Lower lobe of right lung (tissue), 2 donors: Measurements from ENCODE around the gene RHNO1. TPM values are rescaled to one million over a fixed set of nuclear protein-coding genes. Genes with fewer than 3 reads are reported as not detected.

Source experiments
- ATAC-seq, 2 donors: fragments of 200-7000 bp; cut with Tn5 transposase; one replicate each; pipeline ENCODE4 v1.9.1; 2020 to 2022; ENCODE audit warnings: mild to moderate bottlenecking in 2 of 2, moderate library complexity in 2 of 2
- DNase-seq: peaks from one replicate; pipeline ENCODE4 v3.0.0-alpha.2; 2020
- H3K27ac ChIP-seq: fragments of 200-600 bp; one replicate; pipeline ENCODE4 v1.8.0; 2022
- H3K27me3 ChIP-seq: fragments of 200-600 bp; one replicate; pipeline ENCODE4 v1.8.0; 2022; ENCODE audit warnings: low read depth
- H3K36me3 ChIP-seq: fragments of 200-600 bp; one replicate; pipeline ENCODE4 v1.8.0; 2022; ENCODE audit warnings: mild to moderate bottlenecking
- H3K4me1 ChIP-seq: fragments of 200-600 bp; one replicate; pipeline ENCODE4 v1.8.0; 2022
- H3K4me3 ChIP-seq: fragments of 200-600 bp; one replicate; pipeline ENCODE4 v1.8.0; 2022; ENCODE audit warnings: mild to moderate bottlenecking
- H3K9me3 ChIP-seq: fragments of 200-600 bp; one replicate; pipeline ENCODE4 v1.8.0; 2022
- intact Hi-C: fragments of 100-400 bp; cut with DNase I; formaldehyde crosslinking; loops from one replicate; pipeline ENCODE4 v1.11.0; 2022
- total RNA-seq: library from RNA; stranded (reverse); fragmentation: NEBNext Ultra II Directional; extraction: Animal tissue kit (Norgen Biotek cat#: 25700); gene quantifications from one replicate; pipeline ENCODE4 v1.2.1, GENCODE V29; 2021
- TF ChIP-seq, protein P1 (sequence below): fragments of 200-600 bp; IDR thresholded peaks from one replicate; pipeline ENCODE4 v1.8.0; 2022; ENCODE audit warnings: antibody characterized with exemption, mild to moderate bottlenecking
- donor health status: DM: no; HTN: yes; CAD: no; lungs with severe emphysema.

Gene RHNO1
- total RNA-seq, 1 donor from 2014 or later = 12.8 TPM

DNA sequence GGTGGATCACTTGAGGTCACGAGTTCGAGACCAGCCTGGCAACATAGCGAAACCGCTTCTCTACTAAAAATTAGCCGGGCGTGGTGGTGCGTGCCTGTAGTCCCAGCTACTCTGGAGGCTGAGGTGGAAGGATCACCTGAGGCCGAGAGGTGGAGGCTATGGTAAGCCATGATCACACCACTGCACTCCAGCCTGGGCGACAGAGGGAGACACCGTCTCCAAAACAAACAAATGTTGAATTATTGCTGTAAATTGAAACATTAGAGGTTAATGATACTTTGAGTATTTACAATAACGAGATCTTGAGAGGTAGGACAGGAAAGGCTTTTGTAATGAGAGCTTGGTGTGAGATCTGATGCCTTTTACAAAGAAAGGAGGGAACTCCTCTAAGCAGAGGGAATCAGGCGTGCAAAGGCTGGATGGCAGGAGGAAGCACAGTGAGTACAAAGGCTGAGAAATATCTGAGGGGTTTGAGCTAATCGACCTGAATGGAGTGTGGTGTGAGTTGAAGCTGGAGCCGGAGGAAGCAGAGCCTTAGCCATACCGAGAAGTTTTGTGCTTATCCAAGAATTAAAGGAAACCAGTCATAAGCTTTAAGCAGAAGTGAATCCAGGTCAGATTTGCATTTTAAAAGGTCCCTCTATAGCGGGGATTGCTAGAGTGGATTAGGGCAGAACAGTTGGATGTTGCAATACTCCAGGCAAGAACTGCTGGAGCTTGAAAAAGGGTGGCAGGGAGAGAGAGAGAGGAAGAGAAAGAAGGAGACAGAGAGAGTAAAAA is 1.1 kb downstream of the RHNO1 start:
- H3K27me3 ChIP-seq = no peaks in the 10 kb centered on the region
- intact Hi-C loops = no loop called here
- TF ChIP-seq, protein P1, sequence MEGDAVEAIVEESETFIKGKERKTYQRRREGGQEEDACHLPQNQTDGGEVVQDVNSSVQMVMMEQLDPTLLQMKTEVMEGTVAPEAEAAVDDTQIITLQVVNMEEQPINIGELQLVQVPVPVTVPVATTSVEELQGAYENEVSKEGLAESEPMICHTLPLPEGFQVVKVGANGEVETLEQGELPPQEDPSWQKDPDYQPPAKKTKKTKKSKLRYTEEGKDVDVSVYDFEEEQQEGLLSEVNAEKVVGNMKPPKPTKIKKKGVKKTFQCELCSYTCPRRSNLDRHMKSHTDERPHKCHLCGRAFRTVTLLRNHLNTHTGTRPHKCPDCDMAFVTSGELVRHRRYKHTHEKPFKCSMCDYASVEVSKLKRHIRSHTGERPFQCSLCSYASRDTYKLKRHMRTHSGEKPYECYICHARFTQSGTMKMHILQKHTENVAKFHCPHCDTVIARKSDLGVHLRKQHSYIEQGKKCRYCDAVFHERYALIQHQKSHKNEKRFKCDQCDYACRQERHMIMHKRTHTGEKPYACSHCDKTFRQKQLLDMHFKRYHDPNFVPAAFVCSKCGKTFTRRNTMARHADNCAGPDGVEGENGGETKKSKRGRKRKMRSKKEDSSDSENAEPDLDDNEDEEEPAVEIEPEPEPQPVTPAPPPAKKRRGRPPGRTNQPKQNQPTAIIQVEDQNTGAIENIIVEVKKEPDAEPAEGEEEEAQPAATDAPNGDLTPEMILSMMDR = no peak
- no peaks in the 10 kb centered on the region for H3K9me3 ChIP-seq
- no peak for DNase-seq
- peaks cover 26% of the 10 kb centered on the region for H3K4me1 ChIP-seq
- H3K36me3 ChIP-seq = peaks cover 5% of the 10 kb centered on the region
- peak; percentile 45 to 55 for ATAC-seq
- peak overlapping the region; percentile 95 for H3K4me3 ChIP-seq
- peak overlapping the region; percentile 95 for H3K27ac ChIP-seq

DNA sequence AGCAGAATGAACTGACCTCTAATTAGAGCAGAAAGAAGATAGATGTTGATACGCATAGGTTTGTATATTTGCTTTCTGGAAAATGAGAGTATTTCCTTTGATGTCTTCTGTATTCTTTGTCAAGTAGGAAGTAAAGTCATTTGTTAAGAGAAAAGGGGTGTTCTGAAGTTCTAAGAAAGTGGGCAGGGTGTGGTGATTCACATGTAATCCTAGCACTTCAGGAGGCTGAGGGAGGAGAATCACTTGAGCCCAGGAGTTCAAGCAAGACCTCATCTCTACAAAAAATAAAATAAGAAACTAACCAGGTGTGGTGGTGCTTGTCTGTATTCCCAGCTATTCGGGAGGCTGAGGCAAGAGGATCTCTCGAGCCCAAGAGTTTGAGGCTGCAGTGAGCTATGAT is 2.8 kb downstream of the RHNO1 start:
- no peak for ATAC-seq
- DNase-seq = no peak
- H3K4me3 ChIP-seq = no peak overlapping the region
- TF ChIP-seq, protein P1 = no peak
- H3K27ac ChIP-seq = no peak overlapping the region
- H3K36me3 ChIP-seq = peaks cover 5% of the 10 kb centered on the region
- intact Hi-C loops = no loop called here
- H3K27me3 ChIP-seq = no peaks in the 10 kb centered on the region
- H3K9me3 ChIP-seq = no peaks in the 10 kb centered on the region
- H3K4me1 ChIP-seq = peaks cover 26% of the 10 kb centered on the region

DNA sequence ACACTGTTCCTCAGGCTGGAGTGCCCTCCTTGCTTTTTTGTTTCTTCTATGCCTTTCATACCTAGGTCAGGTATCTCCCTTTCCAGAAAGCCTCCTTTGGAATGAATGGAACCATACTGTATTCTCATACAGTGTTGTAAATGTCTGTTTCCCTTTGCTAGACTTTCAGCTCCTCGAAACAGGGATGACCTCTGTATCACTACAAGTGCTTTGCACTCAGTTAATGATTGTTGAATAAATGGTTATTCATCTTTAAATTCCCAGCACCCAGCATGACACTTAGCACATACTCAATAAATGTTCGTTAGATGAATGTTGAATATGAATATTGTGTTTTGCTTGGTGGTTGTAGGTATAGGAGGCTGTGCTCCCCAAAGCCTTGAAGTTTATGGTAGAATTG is 7.8 kb downstream of the RHNO1 start:
- DNase-seq = no peak
- Histone ChIP-seq H3K4me1 (no peaks in the 10 kb centered on the region), H3K9me3 (no peaks in the 10 kb centered on the region), H3K36me3 (peaks cover 10% of the 10 kb centered on the region), H3K27ac (no peak overlapping the region), H3K4me3 (no peak overlapping the region), H3K27me3 (no peaks in the 10 kb centered on the region)
- TF ChIP-seq, protein P1 = no peak
- no peak for ATAC-seq
- intact Hi-C loops = no loop called here

DNA sequence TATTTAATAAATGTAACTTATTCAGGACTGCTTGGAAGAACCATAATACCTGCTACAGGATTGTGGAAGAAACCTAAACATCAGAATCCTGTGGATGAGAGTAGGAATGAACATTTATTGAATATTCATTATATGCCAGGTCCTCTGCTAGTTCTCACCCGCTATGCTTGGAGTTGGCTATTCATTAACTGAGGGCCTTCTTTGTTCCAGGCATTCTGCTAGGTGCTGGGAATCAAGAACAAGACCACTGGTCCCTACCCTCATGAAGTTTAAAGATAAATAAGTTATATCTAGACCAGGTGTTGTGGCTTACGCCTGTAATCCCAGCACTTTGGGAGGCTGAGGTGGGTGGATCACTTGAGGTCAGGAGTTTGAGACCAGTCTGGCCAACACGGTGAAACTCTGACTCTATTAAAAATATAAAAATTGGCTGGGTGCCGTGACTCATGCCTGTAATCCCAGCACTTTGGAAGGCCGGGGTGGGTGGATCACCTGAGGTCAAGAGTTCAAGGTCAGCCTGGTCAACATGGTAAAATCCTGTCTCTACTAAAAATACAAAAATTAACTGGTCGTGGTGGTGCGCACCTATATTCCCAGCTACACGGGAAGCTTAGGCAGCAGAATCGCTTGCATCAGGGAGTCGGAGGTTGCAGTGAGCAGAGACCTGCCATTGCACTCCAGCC is 9.9 kb downstream of the RHNO1 start:
- no peak overlapping the region for H3K4me3 ChIP-seq
- intact Hi-C loops = no loop called here
- ATAC-seq = no peak
- peaks cover 5% of the 10 kb centered on the region for H3K36me3 ChIP-seq
- TF ChIP-seq, protein P1 = no peak
- H3K4me1 ChIP-seq = peaks cover 7% of the 10 kb centered on the region
- DNase-seq = no peak
- no peaks in the 10 kb centered on the region for H3K9me3 ChIP-seq
- H3K27me3 ChIP-seq = no peaks in the 10 kb centered on the region
- H3K27ac ChIP-seq = no peak overlapping the region

DNA sequence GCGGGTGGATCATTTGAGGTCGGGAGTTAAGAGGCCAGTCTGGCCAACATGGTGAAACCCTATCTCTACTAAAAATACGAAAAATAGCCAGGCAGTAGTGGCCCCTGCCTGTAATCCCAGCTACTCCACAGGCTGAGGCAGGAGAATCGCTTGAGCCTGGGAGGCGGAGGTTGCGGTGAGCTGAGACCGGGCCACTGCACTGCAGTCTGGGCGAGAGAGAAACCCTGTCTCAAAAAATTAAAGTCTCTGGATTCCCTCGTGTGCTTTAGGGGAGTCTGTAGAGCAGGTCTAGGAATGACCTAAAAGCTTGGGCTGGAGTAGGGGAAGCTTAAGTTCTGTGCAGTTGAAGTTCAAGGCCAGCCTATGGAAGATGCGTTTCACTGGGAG is 13.0 kb downstream of the RHNO1 start:
- ATAC-seq (no peak), DNase-seq (no peak)
- Histone ChIP-seq H3K4me1 (peaks cover 24% of the 10 kb centered on the region), H3K9me3 (no peaks in the 10 kb centered on the region), H3K4me3 (peak overlapping the region; percentile 97), H3K27ac (peak overlapping the region; percentile 89), H3K36me3 (peaks cover 5% of the 10 kb centered on the region), H3K27me3 (no peaks in the 10 kb centered on the region)
- intact Hi-C loops = no loop called here
- TF ChIP-seq, protein P1 = no peak
